GM21381 (cell line): ENCODE results near the gene CES5A.
"Not testable (repeated sequence)": the region's sequence is repeated elsewhere in the genome, so short reads cannot be mapped to it uniquely, and the experiment has no call there.

Experiments used
- ATAC-seq: cut with Tn5 transposase; IDR thresholded peaks from one replicate; pipeline ENCODE4 v1.9.1; 2021; ENCODE audit warnings: mild to moderate bottlenecking, moderate library complexity; ENCODE audit not compliant: unreplicated experiment

CES5A gene

GRCh38 chr16:55875273-55875672 lies at the start of gene CES5A:
Gene CES5A, minus strand, starts transcription at chr16:55875373. Its CDS starts 152 bp downstream, at chr16:55875221.
- no peak for ATAC-seq

- no peak for ATAC-seq
Measured at GRCh38 chr16:55922662-55923061, 47.5 kb upstream of the CES5A start.

- no peak for ATAC-seq
Measured at GRCh38 chr16:55917373-55918160, 42.4 kb upstream of the CES5A start.

GRCh38 chr16:55915096-55915827 lies 40.1 kb upstream of the CES5A start:
- ATAC-seq: no peak

- no peak for ATAC-seq
Measured at GRCh38 chr16:55914383-55914782, 39.2 kb upstream of the CES5A start.

GRCh38 chr16:55913716-55914115 lies 38.5 kb upstream of the CES5A start:
- no peak for ATAC-seq

GRCh38 chr16:55913121-55913520 lies 37.9 kb upstream of the CES5A start:
- ATAC-seq: not testable (repeated sequence)

GRCh38 chr16:55912022-55912421 lies 36.8 kb upstream of the CES5A start:
- ATAC-seq: no peak

- ATAC-seq: no peak
Measured at GRCh38 chr16:55911616-55912015, 36.4 kb upstream of the CES5A start.

- ATAC-seq: no peak
Measured at GRCh38 chr16:55909876-55910275, 34.7 kb upstream of the CES5A start.

GRCh38 chr16:55908641-55909040 lies 33.5 kb upstream of the CES5A start:
- no peak for ATAC-seq

- ATAC-seq: no peak
Measured at GRCh38 chr16:55907661-55908060, 32.5 kb upstream of the CES5A start.

GRCh38 chr16:55906123-55906522 lies 30.9 kb upstream of the CES5A start:
- no peak for ATAC-seq

GRCh38 chr16:55905651-55906050 lies 30.5 kb upstream of the CES5A start:
- no peak for ATAC-seq

- no peak for ATAC-seq
Measured at GRCh38 chr16:55901566-55902217, 26.5 kb upstream of the CES5A start.

GRCh38 chr16:55900616-55901393 lies 25.6 kb upstream of the CES5A start:
- ATAC-seq: no peak

- no peak for ATAC-seq
Measured at GRCh38 chr16:55899857-55900256, 24.7 kb upstream of the CES5A start.

GRCh38 chr16:55898592-55898991 lies 23.4 kb upstream of the CES5A start:
- ATAC-seq: no peak

GRCh38 chr16:55892821-55893220 lies 17.6 kb upstream of the CES5A start:
- ATAC-seq: no peak

GRCh38 chr16:55889518-55889917 lies 14.3 kb upstream of the CES5A start:
- no peak for ATAC-seq

- ATAC-seq: no peak
Measured at GRCh38 chr16:55888546-55888945, 13.4 kb upstream of the CES5A start.
